Gastrocnemius medialis (tissue), 4 donors: Measurements from ENCODE around the gene ISOC1.

Experiments
- POLR2A ChIP-seq, 2 donors: fragments of 450-650 bp; IDR thresholded peaks; one replicate each; pipeline ENCODE4 v1.6.1; 2017; ENCODE audit warnings: antibody characterized with exemption in 2 of 2, mild to moderate bottlenecking in 2 of 2, moderate library complexity in 2 of 2
- TF ChIP-seq, protein P1 (sequence below), 5 experiments: fragments of 450-650 bp in 3 of 5; fragments of 200-600 bp in 2 of 5; sonication (generic) in 2 of 5; IDR thresholded peaks in 4 of 5; conservative IDR thresholded peaks in 1 of 5; 1 replicate in 4 of 5; 2 replicates in 1 of 5; pipeline ENCODE4 v1.5.1; 2016 to 2019; ENCODE audit warnings: antibody characterized with exemption in 5 of 5, mild to moderate bottlenecking in 3 of 5, moderate library complexity in 3 of 5

DNA sequence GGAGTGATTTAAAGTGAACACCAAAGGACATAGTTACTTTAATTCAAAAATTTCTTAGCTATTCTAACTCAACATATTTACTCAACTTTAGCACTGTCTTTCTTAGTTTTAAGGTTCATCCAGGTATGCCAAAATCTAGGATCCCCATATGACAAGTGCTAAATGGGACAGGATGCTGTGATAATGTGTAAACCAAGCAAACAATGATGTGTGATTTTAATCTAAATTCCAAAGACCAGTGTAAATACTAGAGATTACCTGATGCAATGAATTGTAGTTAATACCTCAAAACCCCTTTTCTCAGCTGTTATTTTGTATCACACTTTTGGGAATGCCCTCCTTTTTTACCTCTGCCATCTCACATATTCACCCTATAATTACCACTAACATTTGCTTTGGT, 26.8 kb upstream of the ISOC1 start:
- TF ChIP-seq POLR2A (IDR thresholded peaks at IDR 0.05), result no peak
- TF ChIP-seq, protein P1, sequence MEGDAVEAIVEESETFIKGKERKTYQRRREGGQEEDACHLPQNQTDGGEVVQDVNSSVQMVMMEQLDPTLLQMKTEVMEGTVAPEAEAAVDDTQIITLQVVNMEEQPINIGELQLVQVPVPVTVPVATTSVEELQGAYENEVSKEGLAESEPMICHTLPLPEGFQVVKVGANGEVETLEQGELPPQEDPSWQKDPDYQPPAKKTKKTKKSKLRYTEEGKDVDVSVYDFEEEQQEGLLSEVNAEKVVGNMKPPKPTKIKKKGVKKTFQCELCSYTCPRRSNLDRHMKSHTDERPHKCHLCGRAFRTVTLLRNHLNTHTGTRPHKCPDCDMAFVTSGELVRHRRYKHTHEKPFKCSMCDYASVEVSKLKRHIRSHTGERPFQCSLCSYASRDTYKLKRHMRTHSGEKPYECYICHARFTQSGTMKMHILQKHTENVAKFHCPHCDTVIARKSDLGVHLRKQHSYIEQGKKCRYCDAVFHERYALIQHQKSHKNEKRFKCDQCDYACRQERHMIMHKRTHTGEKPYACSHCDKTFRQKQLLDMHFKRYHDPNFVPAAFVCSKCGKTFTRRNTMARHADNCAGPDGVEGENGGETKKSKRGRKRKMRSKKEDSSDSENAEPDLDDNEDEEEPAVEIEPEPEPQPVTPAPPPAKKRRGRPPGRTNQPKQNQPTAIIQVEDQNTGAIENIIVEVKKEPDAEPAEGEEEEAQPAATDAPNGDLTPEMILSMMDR (IDR thresholded peaks at IDR 0.05 in 4 of 5, conservative IDR thresholded peaks at IDR 0.05 in 1 of 5), result no peak
